OCI-LY1 (cell line): ENCODE measurements around the gene SLC35G3.

Source experiments
- H2AFZ ChIP-seq: fragments of 200-600 bp; sonication (generic), shearing (Covaris generic); 2 replicates; pipeline ENCODE4 v1.6.0; 2014; ENCODE audit warnings: antibody characterized with exemption, mild to moderate bottlenecking, low read length
- H3F3A ChIP-seq: fragments of 200-600 bp; sonication (generic), shearing (Covaris generic); 2 replicates; pipeline ENCODE4 v1.6.0; 2014; ENCODE audit warnings: mild to moderate bottlenecking, antibody characterized with exemption, low read length, moderate library complexity; ENCODE audit not compliant: insufficient read depth
- H3K27ac ChIP-seq: fragments of 200-600 bp; sonication (generic); 2 replicates; pipeline ENCODE4 v1.5.1; 2014; ENCODE audit warnings: low read length, mixed run types, mild to moderate bottlenecking, low read depth; ENCODE audit not compliant: poor library complexity, severe bottlenecking
- H3K27me3 ChIP-seq: fragments of 200-600 bp; sonication (generic); 2 replicates; pipeline ENCODE4 v1.6.0; 2014; ENCODE audit warnings: antibody characterized with exemption, mild to moderate bottlenecking, low read length, moderate library complexity; ENCODE audit not compliant: insufficient read depth
- H3K36me3 ChIP-seq: fragments of 200-600 bp; sonication (generic); 2 replicates; pipeline ENCODE4 v1.6.1; 2014; ENCODE audit warnings: mild to moderate bottlenecking, antibody characterized with exemption, low read length, moderate library complexity, mixed read lengths; ENCODE audit not compliant: insufficient read depth
- H3K4me1 ChIP-seq: fragments of 200-600 bp; sonication (generic); 2 replicates; pipeline ENCODE4 v1.5.1; 2014; ENCODE audit warnings: mild to moderate bottlenecking, low read length, moderate library complexity; ENCODE audit not compliant: insufficient read depth, severe bottlenecking
- H3K4me2 ChIP-seq: fragments of 200-600 bp; sonication (generic), shearing (Covaris generic); 2 replicates; pipeline ENCODE4 v1.6.1; 2014; ENCODE audit warnings: low read length
- H3K4me3 ChIP-seq: fragments of 200-600 bp; sonication (generic); 2 replicates; pipeline ENCODE4 v1.5.1; 2014; ENCODE audit warnings: low read length, low read depth, mild to moderate bottlenecking, mixed read lengths; ENCODE audit not compliant: poor library complexity, severe bottlenecking
- H3K79me2 ChIP-seq: fragments of 200-600 bp; shearing (Covaris generic); 2 replicates; pipeline ENCODE4 v1.6.1; 2016; ENCODE audit warnings: mixed run types, low read length, mixed read lengths; ENCODE audit not compliant: insufficient read depth
- H3K9ac ChIP-seq: fragments of 200-600 bp; sonication (generic), shearing (Covaris generic); 2 replicates; pipeline ENCODE4 v1.6.1; 2014; ENCODE audit warnings: mild to moderate bottlenecking, low read length, mixed read lengths
- H3K9me2 ChIP-seq: fragments of 200-600 bp; sonication (generic), shearing (Covaris generic); 2 replicates; pipeline ENCODE4 v1.6.1; 2014; ENCODE audit warnings: low read depth, mild to moderate bottlenecking, low read length, mixed read lengths
- H3K9me3 ChIP-seq: fragments of 200-600 bp; shearing (Covaris generic); 2 replicates; pipeline ENCODE4 v1.6.1; 2014; ENCODE audit warnings: low read length, mixed read lengths
- H4K20me1 ChIP-seq: fragments of 200-600 bp; sonication (generic), shearing (Covaris generic); 2 replicates; pipeline ENCODE4 v1.6.0; 2016; ENCODE audit warnings: mild to moderate bottlenecking, low read length; ENCODE audit not compliant: insufficient read depth
- CTCF ChIP-seq: fragments of 200-600 bp; sonication (generic), shearing (Covaris generic); IDR thresholded peaks from 2 replicates; pipeline ENCODE4 v1.5.1; 2017; ENCODE audit warnings: mild to moderate bottlenecking, antibody characterized with exemption, low read length, moderate library complexity, mixed read lengths
- EZH2 ChIP-seq: fragments of 200-600 bp; sonication (generic), shearing (Covaris generic); IDR thresholded peaks from 2 replicates; pipeline ENCODE4 v1.8.0; 2017; ENCODE audit warnings: borderline replicate concordance, mixed run types, mild to moderate bottlenecking, antibody characterized with exemption, low read length, moderate library complexity, mixed read lengths

Gene SLC35G3

GRCh38 chr17:35191001-35191695 lies 3.0 kb downstream of the SLC35G3 start:
- no peaks in the 10 kb centered on the region for H3K36me3 ChIP-seq
- no peaks in the 10 kb centered on the region for H4K20me1 ChIP-seq
- H3K79me2 ChIP-seq = no peaks in the 10 kb centered on the region
- H3K4me2 ChIP-seq = no peak overlapping the region
- H3K27ac ChIP-seq = no peak overlapping the region
- no peaks in the 10 kb centered on the region for H3K27me3 ChIP-seq
- H3K9me3 ChIP-seq = no peaks in the 10 kb centered on the region
- H3K9me2 ChIP-seq = no peaks in the 10 kb centered on the region
- H3K4me1 ChIP-seq = no peaks in the 10 kb centered on the region
- no peak for TF ChIP-seq CTCF
- no peak for TF ChIP-seq EZH2
- no peak overlapping the region for H3K9ac ChIP-seq
- H3K4me3 ChIP-seq = no peak overlapping the region
- H3F3A ChIP-seq = no peaks in the 10 kb centered on the region
- H2AFZ ChIP-seq = no peak overlapping the region

- Histone ChIP-seq H3K4me2 (no peak overlapping the region), H3K79me2 (no peaks in the 10 kb centered on the region), H3K4me3 (no peak overlapping the region), H3K27ac (no peak overlapping the region), H2AFZ (no peak overlapping the region), H3F3A (no peaks in the 10 kb centered on the region), H3K9ac (no peak overlapping the region), H3K4me1 (no peaks in the 10 kb centered on the region), H3K36me3 (no peaks in the 10 kb centered on the region), H3K9me3 (no peaks in the 10 kb centered on the region), H3K9me2 (no peaks in the 10 kb centered on the region), H4K20me1 (no peaks in the 10 kb centered on the region), H3K27me3 (no peaks in the 10 kb centered on the region)
- TF ChIP-seq CTCF = no peak
- no peak for TF ChIP-seq EZH2
These were observed 4.9 kb downstream of the SLC35G3 start for GRCh38 chr17:35189291-35189690.

- no peak overlapping the region for H3K27ac ChIP-seq
- no peak overlapping the region for H2AFZ ChIP-seq
- H3K36me3 ChIP-seq = no peaks in the 10 kb centered on the region
- TF ChIP-seq EZH2 (no peak), CTCF (no peak)
- H3K4me3 ChIP-seq = no peak overlapping the region
- H3K4me1 ChIP-seq = no peaks in the 10 kb centered on the region
- H3K9ac ChIP-seq = no peak overlapping the region
- no peaks in the 10 kb centered on the region for H3K9me2 ChIP-seq
- H4K20me1 ChIP-seq = no peaks in the 10 kb centered on the region
- H3K27me3 ChIP-seq = no peaks in the 10 kb centered on the region; the same call in 1 of the 2 replicates
- H3K79me2 ChIP-seq = no peaks in the 10 kb centered on the region
- H3K9me3 ChIP-seq = no peaks in the 10 kb centered on the region
- no peak overlapping the region for H3K4me2 ChIP-seq
- no peaks in the 10 kb centered on the region for H3F3A ChIP-seq
These were observed 6.1 kb downstream of the SLC35G3 start for GRCh38 chr17:35188111-35188510.
